GM23338 (cell line): ENCODE results near the gene FUZ. TPM values are rescaled to one million over a fixed set of nuclear protein-coding genes. Genes with fewer than 3 reads are reported as not detected.

Source experiments
- ATAC-seq: fragments of 200-7000 bp; cut with Tn5 transposase; 3 replicates; pipeline ENCODE4 v1.9.1; 2020
- DNase-seq: peaks from one replicate; pipeline ENCODE4 v3.0.0-alpha.2; 2015; ENCODE audit warnings: low spot score
- H2AFZ ChIP-seq: fragments of 200-600 bp; sonication (generic); 2 replicates; pipeline ENCODE4 v1.8.0; 2016; ENCODE audit warnings: antibody characterized with exemption, mild to moderate bottlenecking, moderate library complexity
- H3F3A ChIP-seq: fragments of 200-600 bp; sonication (generic); replicated peaks from 2 replicates; pipeline ENCODE4 v1.8.0; 2017; ENCODE audit warnings: antibody characterized with exemption, mixed run types, low read depth
- H3K27ac ChIP-seq: fragments of 200-600 bp; sonication (generic); 2 replicates; pipeline ENCODE4 v1.6.1; 2016; ENCODE audit warnings: low read depth
- H3K27me3 ChIP-seq: fragments of 200-600 bp; sonication (generic); 2 replicates; pipeline ENCODE4 v1.8.0; 2016; ENCODE audit warnings: mild to moderate bottlenecking, mixed run types, moderate library complexity; ENCODE audit not compliant: insufficient read depth
- H3K36me3 ChIP-seq: fragments of 200-600 bp; sonication (generic); 2 replicates; pipeline ENCODE4 v1.8.0; 2016; ENCODE audit warnings: mild to moderate bottlenecking; ENCODE audit not compliant: insufficient read depth
- H3K4me1 ChIP-seq: fragments of 200-600 bp; sonication (generic); 2 replicates; pipeline ENCODE4 v1.8.0; 2016; ENCODE audit warnings: mild to moderate bottlenecking, moderate library complexity; ENCODE audit not compliant: insufficient read depth
- H3K4me2 ChIP-seq: fragments of 200-600 bp; sonication (generic); 2 replicates; pipeline ENCODE4 v1.7.1; 2017; ENCODE audit warnings: mixed run types
- H3K4me3 ChIP-seq: fragments of 200-600 bp; sonication (generic); 2 replicates; pipeline ENCODE4 v1.6.1; 2016; ENCODE audit warnings: mixed run types
- H3K79me2 ChIP-seq: fragments of 200-600 bp; sonication (generic); replicated peaks from 2 replicates; pipeline ENCODE4 v1.8.0; 2017; ENCODE audit warnings: mild to moderate bottlenecking; ENCODE audit not compliant: insufficient read depth
- H3K9me2 ChIP-seq: fragments of 200-600 bp; sonication (generic); 2 replicates; pipeline ENCODE4 v1.8.0; 2017; ENCODE audit not compliant: insufficient read depth
- H4K20me1 ChIP-seq: fragments of 200-600 bp; sonication (generic); replicated peaks from 2 replicates; pipeline ENCODE4 v1.8.0; 2017; ENCODE audit warnings: mild to moderate bottlenecking; ENCODE audit not compliant: insufficient read depth
- H3K27ac Mint-ChIP-seq: 2 replicates; pipeline ENCODE4 v1.8.0; 2020; ENCODE audit warnings: inconsistent platforms, mild to moderate bottlenecking, moderate library complexity, mixed read lengths
- H3K27me3 Mint-ChIP-seq: 3 replicates; pipeline ENCODE4 v1.8.0; 2022; ENCODE audit warnings: low read depth, mild to moderate bottlenecking, moderate library complexity, mixed read lengths, inconsistent platforms; ENCODE audit not compliant: insufficient read depth, poor library complexity
- H3K36me3 Mint-ChIP-seq: 3 replicates; pipeline ENCODE4 v1.8.0; 2021; ENCODE audit warnings: low read depth, mild to moderate bottlenecking, inconsistent platforms, moderate library complexity, mixed read lengths
- H3K4me1 Mint-ChIP-seq: 3 replicates; pipeline ENCODE4 v1.8.0; 2020; ENCODE audit warnings: mild to moderate bottlenecking, inconsistent platforms, mixed read lengths
- H3K4me3 Mint-ChIP-seq: 3 replicates; pipeline ENCODE4 v1.8.0; 2021; ENCODE audit warnings: moderate library complexity, mild to moderate bottlenecking, inconsistent platforms, mixed read lengths
- H3K9me3 Mint-ChIP-seq: 3 replicates; pipeline ENCODE4 v1.8.0; 2020; ENCODE audit warnings: moderate library complexity, mild to moderate bottlenecking, inconsistent platforms, mixed read lengths
- CREB1 ChIP-seq: fragments of 250-450 bp; sonication (Bioruptor Pico); IDR thresholded peaks from 2 replicates; pipeline ENCODE4 v1.5.0; 2020; ENCODE audit warnings: low read depth, mild to moderate bottlenecking, moderate library complexity
- EZH2 ChIP-seq: fragments of 200-600 bp; sonication (generic); IDR thresholded peaks from one replicate; pipeline ENCODE4 v1.8.0; 2017; ENCODE audit warnings: antibody characterized with exemption, mild to moderate bottlenecking, low read depth; ENCODE audit not compliant: unreplicated experiment
- EZH2phosphoT487 ChIP-seq: fragments of 200-600 bp; sonication (generic); IDR thresholded peaks from one replicate; pipeline ENCODE4 v1.8.1; 2018; ENCODE audit warnings: antibody characterized with exemption; ENCODE audit not compliant: unreplicated experiment
- JUNB ChIP-seq: IDR thresholded peaks from one replicate; pipeline ENCODE4 v1.6.1; 2016; ENCODE audit warnings: antibody characterized with exemption; ENCODE audit not compliant: unreplicated experiment
- NANOG ChIP-seq: IDR thresholded peaks from 2 replicates; pipeline ENCODE4 v1.6.1; 2016; ENCODE audit warnings: antibody characterized with exemption, borderline replicate concordance
- POLR2AphosphoS5 ChIP-seq: IDR thresholded peaks from 2 replicates; pipeline ENCODE4 v1.6.1; 2016; ENCODE audit warnings: antibody characterized with exemption, low read depth
- STAT1 ChIP-seq: IDR thresholded peaks from one replicate; pipeline ENCODE4 v1.6.1; 2016; ENCODE audit warnings: antibody characterized with exemption; ENCODE audit not compliant: unreplicated experiment
- ZNF114 ChIP-seq: fragments of 250-450 bp; sonication (Bioruptor Pico); IDR thresholded peaks from 2 replicates; pipeline ENCODE4 v1.5.0; 2020; ENCODE audit warnings: mild to moderate bottlenecking, moderate library complexity
- ZNF331 ChIP-seq: fragments of 250-450 bp; sonication (Bioruptor Pico); IDR thresholded peaks from 2 replicates; pipeline ENCODE4 v1.5.0; 2020; ENCODE audit warnings: low read depth, mild to moderate bottlenecking, moderate library complexity
- polyA plus RNA-seq: library from polyadenylated mRNA; unstranded; fragments of >200 nt; fragmentation: Nextera tagmentation; extraction: Ambion mirVana; gene quantifications from 2 replicates; pipeline ENCODE4 v1.2.1, GENCODE V29; 2016
- total RNA-seq: library from RNA; depleted of rRNA; stranded (reverse); fragments of >200 nt; shearing (Covaris generic); gene quantifications from 2 replicates; pipeline ENCODE4 v1.2.3, GENCODE V29; 2014
- TF ChIP-seq, protein P1 (sequence below): IDR thresholded peaks from 2 replicates; pipeline ENCODE4 v1.6.1; 2016; ENCODE audit warnings: antibody characterized with exemption
- TF ChIP-seq, protein P2 (sequence below), 2 experiments: fragments of 200-600 bp in 1 of 2; sonication (generic) in 1 of 2; conservative IDR thresholded peaks; 2 replicates each; pipeline versions ENCODE4 v1.5.1 to v1.6.1; 2016 to 2017; ENCODE audit warnings: antibody characterized with exemption in 2 of 2, low read depth in 2 of 2, mild to moderate bottlenecking in 2 of 2, moderate library complexity in 1 of 2
- TF ChIP-seq, protein P3 (sequence below): fragments of 250-450 bp; sonication (Bioruptor Pico); IDR thresholded peaks from 2 replicates; pipeline ENCODE4 v1.5.0; 2020; ENCODE audit warnings: mild to moderate bottlenecking, moderate library complexity
- TF ChIP-seq, protein P4 (sequence below): IDR thresholded peaks from one replicate; pipeline ENCODE4 v1.6.1; 2018; ENCODE audit warnings: antibody characterized with exemption; ENCODE audit not compliant: unreplicated experiment

The FUZ gene
- total and polyA plus RNA-seq, 2 experiments from 2014 or later: 24.3 to 34.8 TPM

DNA sequence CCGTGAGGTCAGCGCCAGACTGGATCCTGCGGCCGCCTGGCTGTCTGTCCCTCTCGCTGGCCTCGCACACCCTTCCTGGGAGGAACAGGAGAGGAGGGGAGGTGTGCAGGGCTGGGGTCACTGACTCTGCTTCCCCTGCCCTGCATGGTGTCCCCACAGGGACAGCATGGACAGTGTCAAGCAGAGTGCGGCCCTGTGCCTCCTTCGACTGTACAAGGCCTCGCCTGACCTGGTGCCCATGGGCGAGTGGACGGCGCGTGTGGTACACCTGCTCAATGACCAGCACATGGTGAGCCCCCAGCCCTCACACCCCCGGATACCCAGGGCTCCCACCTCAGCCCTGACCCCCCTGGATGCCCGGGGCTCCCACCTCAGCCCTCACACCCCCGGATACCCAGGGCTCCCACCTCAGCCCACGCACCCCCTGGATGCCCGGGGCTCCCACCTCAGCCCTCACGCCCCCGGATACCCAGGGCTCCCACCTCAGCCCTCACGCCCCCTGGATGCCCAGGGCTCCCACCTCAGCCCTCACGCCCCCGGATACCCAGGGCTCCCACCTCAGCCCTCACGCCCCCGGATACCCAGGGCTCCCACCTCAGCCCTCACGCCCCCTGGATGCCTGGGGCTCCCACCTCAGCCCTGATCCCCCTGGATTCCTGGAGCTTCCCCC lies 21.2 kb downstream of the FUZ start:
- Histone ChIP-seq H3K4me2 (no peak overlapping the region), H3K9me2 (no peaks in the 10 kb centered on the region), H4K20me1 (peaks cover 4% of the 10 kb centered on the region), H3K4me1 (no peaks in the 10 kb centered on the region), H3F3A (no peaks in the 10 kb centered on the region), H3K36me3 (no peaks in the 10 kb centered on the region; the same call in 1 of the 2 replicates), H3K4me3 (no peak overlapping the region), H3K27me3 (no peaks in the 10 kb centered on the region), H3K27ac (no peak overlapping the region), H2AFZ (no peak overlapping the region), H3K79me2 (no peaks in the 10 kb centered on the region; the same call in 1 of the 2 replicates)
- Mint-ChIP-seq H3K4me1 (no peaks in the 10 kb centered on the region), H3K4me3 (no peak overlapping the region), H3K27ac (no peak overlapping the region), H3K27me3 (peaks cover 11% of the 10 kb centered on the region), H3K9me3 (peaks cover 3% of the 10 kb centered on the region; the same call in 1 of the 3 replicates), H3K36me3 (peaks cover 42% of the 10 kb centered on the region)
- DNase-seq (no peak), ATAC-seq (no peak)
- TF ChIP-seq POLR2AphosphoS5: no peak
- no peak for TF ChIP-seq STAT1
- TF ChIP-seq NANOG: no peak
- TF ChIP-seq JUNB: no peak
- TF ChIP-seq, protein P1, sequence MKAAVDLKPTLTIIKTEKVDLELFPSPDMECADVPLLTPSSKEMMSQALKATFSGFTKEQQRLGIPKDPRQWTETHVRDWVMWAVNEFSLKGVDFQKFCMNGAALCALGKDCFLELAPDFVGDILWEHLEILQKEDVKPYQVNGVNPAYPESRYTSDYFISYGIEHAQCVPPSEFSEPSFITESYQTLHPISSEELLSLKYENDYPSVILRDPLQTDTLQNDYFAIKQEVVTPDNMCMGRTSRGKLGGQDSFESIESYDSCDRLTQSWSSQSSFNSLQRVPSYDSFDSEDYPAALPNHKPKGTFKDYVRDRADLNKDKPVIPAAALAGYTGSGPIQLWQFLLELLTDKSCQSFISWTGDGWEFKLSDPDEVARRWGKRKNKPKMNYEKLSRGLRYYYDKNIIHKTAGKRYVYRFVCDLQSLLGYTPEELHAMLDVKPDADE: no peak
- no peak for TF ChIP-seq ZNF114 (CRISPR knock-in tag)
- TF ChIP-seq EZH2phosphoT487: no peak
- TF ChIP-seq, protein P2, sequence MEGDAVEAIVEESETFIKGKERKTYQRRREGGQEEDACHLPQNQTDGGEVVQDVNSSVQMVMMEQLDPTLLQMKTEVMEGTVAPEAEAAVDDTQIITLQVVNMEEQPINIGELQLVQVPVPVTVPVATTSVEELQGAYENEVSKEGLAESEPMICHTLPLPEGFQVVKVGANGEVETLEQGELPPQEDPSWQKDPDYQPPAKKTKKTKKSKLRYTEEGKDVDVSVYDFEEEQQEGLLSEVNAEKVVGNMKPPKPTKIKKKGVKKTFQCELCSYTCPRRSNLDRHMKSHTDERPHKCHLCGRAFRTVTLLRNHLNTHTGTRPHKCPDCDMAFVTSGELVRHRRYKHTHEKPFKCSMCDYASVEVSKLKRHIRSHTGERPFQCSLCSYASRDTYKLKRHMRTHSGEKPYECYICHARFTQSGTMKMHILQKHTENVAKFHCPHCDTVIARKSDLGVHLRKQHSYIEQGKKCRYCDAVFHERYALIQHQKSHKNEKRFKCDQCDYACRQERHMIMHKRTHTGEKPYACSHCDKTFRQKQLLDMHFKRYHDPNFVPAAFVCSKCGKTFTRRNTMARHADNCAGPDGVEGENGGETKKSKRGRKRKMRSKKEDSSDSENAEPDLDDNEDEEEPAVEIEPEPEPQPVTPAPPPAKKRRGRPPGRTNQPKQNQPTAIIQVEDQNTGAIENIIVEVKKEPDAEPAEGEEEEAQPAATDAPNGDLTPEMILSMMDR (conservative IDR thresholded peaks at IDR 0.05; ENCODE audit: low read depth in 2 of 2): no peak
- TF ChIP-seq, protein P3, sequence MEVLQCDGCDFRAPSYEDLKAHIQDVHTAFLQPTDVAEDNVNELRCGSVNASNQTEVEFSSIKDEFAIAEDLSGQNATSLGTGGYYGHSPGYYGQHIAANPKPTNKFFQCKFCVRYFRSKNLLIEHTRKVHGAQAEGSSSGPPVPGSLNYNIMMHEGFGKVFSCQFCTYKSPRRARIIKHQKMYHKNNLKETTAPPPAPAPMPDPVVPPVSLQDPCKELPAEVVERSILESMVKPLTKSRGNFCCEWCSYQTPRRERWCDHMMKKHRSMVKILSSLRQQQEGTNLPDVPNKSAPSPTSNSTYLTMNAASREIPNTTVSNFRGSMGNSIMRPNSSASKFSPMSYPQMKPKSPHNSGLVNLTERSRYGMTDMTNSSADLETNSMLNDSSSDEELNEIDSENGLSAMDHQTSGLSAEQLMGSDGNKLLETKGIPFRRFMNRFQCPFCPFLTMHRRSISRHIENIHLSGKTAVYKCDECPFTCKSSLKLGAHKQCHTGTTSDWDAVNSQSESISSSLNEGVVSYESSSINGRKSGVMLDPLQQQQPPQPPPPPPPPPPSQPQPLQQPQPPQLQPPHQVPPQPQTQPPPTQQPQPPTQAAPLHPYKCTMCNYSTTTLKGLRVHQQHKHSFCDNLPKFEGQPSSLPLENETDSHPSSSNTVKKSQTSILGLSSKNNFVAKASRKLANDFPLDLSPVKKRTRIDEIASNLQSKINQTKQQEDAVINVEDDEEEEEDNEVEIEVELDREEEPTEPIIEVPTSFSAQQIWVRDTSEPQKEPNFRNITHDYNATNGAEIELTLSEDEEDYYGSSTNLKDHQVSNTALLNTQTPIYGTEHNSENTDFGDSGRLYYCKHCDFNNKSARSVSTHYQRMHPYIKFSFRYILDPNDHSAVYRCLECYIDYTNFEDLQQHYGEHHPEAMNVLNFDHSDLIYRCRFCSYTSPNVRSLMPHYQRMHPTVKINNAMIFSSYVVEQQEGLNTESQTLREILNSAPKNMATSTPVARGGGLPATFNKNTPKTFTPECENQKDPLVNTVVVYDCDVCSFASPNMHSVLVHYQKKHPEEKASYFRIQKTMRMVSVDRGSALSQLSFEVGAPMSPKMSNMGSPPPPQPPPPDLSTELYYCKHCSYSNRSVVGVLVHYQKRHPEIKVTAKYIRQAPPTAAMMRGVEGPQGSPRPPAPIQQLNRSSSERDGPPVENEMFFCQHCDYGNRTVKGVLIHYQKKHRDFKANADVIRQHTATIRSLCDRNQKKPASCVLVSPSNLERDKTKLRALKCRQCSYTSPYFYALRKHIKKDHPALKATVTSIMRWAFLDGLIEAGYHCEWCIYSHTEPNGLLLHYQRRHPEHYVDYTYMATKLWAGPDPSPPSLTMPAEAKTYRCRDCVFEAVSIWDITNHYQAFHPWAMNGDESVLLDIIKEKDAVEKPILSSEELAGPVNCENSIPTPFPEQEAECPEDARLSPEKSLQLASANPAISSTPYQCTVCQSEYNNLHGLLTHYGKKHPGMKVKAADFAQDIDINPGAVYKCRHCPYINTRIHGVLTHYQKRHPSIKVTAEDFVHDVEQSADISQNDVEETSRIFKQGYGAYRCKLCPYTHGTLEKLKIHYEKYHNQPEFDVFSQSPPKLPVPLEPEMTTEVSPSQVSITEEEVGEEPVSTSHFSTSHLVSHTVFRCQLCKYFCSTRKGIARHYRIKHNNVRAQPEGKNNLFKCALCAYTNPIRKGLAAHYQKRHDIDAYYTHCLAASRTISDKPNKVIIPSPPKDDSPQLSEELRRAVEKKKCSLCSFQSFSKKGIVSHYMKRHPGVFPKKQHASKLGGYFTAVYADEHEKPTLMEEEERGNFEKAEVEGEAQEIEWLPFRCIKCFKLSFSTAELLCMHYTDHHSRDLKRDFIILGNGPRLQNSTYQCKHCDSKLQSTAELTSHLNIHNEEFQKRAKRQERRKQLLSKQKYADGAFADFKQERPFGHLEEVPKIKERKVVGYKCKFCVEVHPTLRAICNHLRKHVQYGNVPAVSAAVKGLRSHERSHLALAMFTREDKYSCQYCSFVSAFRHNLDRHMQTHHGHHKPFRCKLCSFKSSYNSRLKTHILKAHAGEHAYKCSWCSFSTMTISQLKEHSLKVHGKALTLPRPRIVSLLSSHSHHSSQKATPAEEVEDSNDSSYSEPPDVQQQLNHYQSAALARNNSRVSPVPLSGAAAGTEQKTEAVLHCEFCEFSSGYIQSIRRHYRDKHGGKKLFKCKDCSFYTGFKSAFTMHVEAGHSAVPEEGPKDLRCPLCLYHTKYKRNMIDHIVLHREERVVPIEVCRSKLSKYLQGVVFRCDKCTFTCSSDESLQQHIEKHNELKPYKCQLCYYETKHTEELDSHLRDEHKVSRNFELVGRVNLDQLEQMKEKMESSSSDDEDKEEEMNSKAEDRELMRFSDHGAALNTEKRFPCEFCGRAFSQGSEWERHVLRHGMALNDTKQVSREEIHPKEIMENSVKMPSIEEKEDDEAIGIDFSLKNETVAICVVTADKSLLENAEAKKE (CRISPR knock-in tag): no peak
- TF ChIP-seq CREB1 (CRISPR knock-in tag): no peak
- TF ChIP-seq, protein P4, sequence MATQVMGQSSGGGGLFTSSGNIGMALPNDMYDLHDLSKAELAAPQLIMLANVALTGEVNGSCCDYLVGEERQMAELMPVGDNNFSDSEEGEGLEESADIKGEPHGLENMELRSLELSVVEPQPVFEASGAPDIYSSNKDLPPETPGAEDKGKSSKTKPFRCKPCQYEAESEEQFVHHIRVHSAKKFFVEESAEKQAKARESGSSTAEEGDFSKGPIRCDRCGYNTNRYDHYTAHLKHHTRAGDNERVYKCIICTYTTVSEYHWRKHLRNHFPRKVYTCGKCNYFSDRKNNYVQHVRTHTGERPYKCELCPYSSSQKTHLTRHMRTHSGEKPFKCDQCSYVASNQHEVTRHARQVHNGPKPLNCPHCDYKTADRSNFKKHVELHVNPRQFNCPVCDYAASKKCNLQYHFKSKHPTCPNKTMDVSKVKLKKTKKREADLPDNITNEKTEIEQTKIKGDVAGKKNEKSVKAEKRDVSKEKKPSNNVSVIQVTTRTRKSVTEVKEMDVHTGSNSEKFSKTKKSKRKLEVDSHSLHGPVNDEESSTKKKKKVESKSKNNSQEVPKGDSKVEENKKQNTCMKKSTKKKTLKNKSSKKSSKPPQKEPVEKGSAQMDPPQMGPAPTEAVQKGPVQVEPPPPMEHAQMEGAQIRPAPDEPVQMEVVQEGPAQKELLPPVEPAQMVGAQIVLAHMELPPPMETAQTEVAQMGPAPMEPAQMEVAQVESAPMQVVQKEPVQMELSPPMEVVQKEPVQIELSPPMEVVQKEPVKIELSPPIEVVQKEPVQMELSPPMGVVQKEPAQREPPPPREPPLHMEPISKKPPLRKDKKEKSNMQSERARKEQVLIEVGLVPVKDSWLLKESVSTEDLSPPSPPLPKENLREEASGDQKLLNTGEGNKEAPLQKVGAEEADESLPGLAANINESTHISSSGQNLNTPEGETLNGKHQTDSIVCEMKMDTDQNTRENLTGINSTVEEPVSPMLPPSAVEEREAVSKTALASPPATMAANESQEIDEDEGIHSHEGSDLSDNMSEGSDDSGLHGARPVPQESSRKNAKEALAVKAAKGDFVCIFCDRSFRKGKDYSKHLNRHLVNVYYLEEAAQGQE: no peak
- no peak for TF ChIP-seq EZH2
- TF ChIP-seq ZNF331: no peak
